CD4-positive, alpha-beta T cell (primary cell): Measurements from ENCODE around the gene SLC49A4. TPM values are rescaled to one million over a fixed set of nuclear protein-coding genes. Genes with fewer than 3 reads are reported as not detected.

Experiments used
- ATAC-seq: fragments of 200-7000 bp; cut with Tn5 transposase; one replicate; pipeline ENCODE4 v1.10.0; 2022; ENCODE audit warnings: mild to moderate bottlenecking; ENCODE audit not compliant: poor library complexity
- CTCF ChIA-PET: fragments of 350-600 bp; sonication (Branson Sonifier 250); formaldehyde crosslinking; loops from one replicate; lab custom pipeline; 2021; ENCODE audit warnings: antibody characterized with exemption, inconsistent platforms; lab: Charles Lee
- POLR2A ChIA-PET: fragments of 350-600 bp; sonication (Branson Sonifier 250); formaldehyde crosslinking; loops from one replicate; lab custom pipeline; 2021; ENCODE audit warnings: antibody characterized with exemption, inconsistent platforms; lab: Charles Lee
- DNase-seq, 14 experiments: peaks; one replicate each; pipeline ENCODE4 v3.0.0-alpha.2; 2013 to 2020; ENCODE audit warnings: mixed read lengths in 2 of 14
- H3K27ac ChIP-seq, 2 donors: one replicate each; pipeline versions ENCODE4 v1.5.1 to v1.7.0; 2013; ENCODE audit warnings: low read length in 2 of 2, low read depth in 1 of 2, mild to moderate bottlenecking in 1 of 2
- H3K27me3 ChIP-seq, 2 experiments: 1 replicate in 1 of 2; 2 replicates in 1 of 2; pipeline versions ENCODE4 v1.6.1 to v1.7.0; 2013; ENCODE audit warnings: low read length in 2 of 2, control low read depth in 1 of 2, mild to moderate bottlenecking in 1 of 2, moderate library complexity in 1 of 2; ENCODE audit not compliant: insufficient read depth in 2 of 2, control insufficient read depth in 1 of 2
- H3K36me3 ChIP-seq: one replicate; pipeline ENCODE4 v1.6.1; 2013; ENCODE audit warnings: low read length, control low read depth; ENCODE audit not compliant: insufficient read depth
- H3K4me1 ChIP-seq: one replicate; pipeline ENCODE4 v1.6.1; 2013; ENCODE audit warnings: low read length, control low read depth; ENCODE audit not compliant: insufficient read depth
- H3K4me3 ChIP-seq: one replicate; pipeline ENCODE4 v1.5.1; 2013; ENCODE audit warnings: mild to moderate bottlenecking, low read length, moderate library complexity
- H3K9me3 ChIP-seq, 2 experiments: 1 replicate in 1 of 2; 2 replicates in 1 of 2; pipeline versions ENCODE4 v1.6.1 to v1.7.0; 2013; ENCODE audit warnings: low read length in 2 of 2, mild to moderate bottlenecking in 2 of 2, control low read depth in 1 of 2, moderate library complexity in 1 of 2; ENCODE audit not compliant: control insufficient read depth in 1 of 2, insufficient read depth in 1 of 2
- H3K27ac Mint-ChIP-seq: one replicate; pipeline ENCODE4 v1.8.0; 2020; ENCODE audit warnings: mixed read lengths
- H3K27me3 Mint-ChIP-seq: one replicate; pipeline ENCODE4 v1.8.0; 2021; ENCODE audit warnings: mixed read lengths
- H3K36me3 Mint-ChIP-seq: one replicate; pipeline ENCODE4 v1.8.0; 2021; ENCODE audit warnings: low read depth, mixed read lengths
- H3K4me1 Mint-ChIP-seq: one replicate; pipeline ENCODE4 v1.8.0; 2021; ENCODE audit warnings: low read depth, mixed read lengths
- H3K4me3 Mint-ChIP-seq: one replicate; pipeline ENCODE4 v1.8.0; 2020; ENCODE audit warnings: mild to moderate bottlenecking, mixed read lengths
- H3K9me3 Mint-ChIP-seq: one replicate; pipeline ENCODE4 v1.8.0; 2020; ENCODE audit warnings: mixed read lengths
- CTCF ChIP-seq: fragments of 200-600 bp; IDR thresholded peaks from one replicate; pipeline ENCODE4 v1.8.0; 2022; ENCODE audit warnings: antibody characterized with exemption, mild to moderate bottlenecking
- intact Hi-C, 2 experiments: fragments of 100-400 bp; cut with DNase I in 1 of 2; cut with micrococcal nuclease in 1 of 2; formaldehyde crosslinking; loops; one replicate each; pipeline versions ENCODE4 v1.15.1 to v1.9.0; 2023 to 2025; cut with DNase I, micrococcal nuclease
- total RNA-seq, 174 experiments: library from RNA in 2 of 174; stranded (reverse) in 2 of 174; gene quantifications; one replicate each; pipeline ENCODE4 v1.2.3 and lab custom pipeline; 2021 to 2026

SLC49A4 gene
- total RNA-seq, 2 experiments from 2014 or later, result 4.7 to 5.1 TPM

GRCh38 chr3:122927726-122928125, 132.9 kb downstream of the SLC49A4 start:
- Histone ChIP-seq H3K27ac (no peak overlapping the region), H3K9me3 (no peaks in the 10 kb centered on the region), H3K4me1 (no peaks in the 10 kb centered on the region), H3K4me3 (no peak overlapping the region), H3K27me3 (peaks cover 7 to 8% of the 10 kb centered on the region in 2 experiments), H3K36me3 (no peaks in the 10 kb centered on the region)
- CTCF ChIA-PET, result no interaction called here
- Mint-ChIP-seq H3K27ac (no peak overlapping the region), H3K36me3 (no peaks in the 10 kb centered on the region), H3K27me3 (peaks cover 7% of the 10 kb centered on the region), H3K9me3 (no peaks in the 10 kb centered on the region), H3K4me1 (no peaks in the 10 kb centered on the region), H3K4me3 (no peak overlapping the region)
- no peak for TF ChIP-seq CTCF
- DNase-seq (no peak), ATAC-seq (no peak)
- intact Hi-C loops, result no loop called here
- POLR2A ChIA-PET, result no interaction called here

- ATAC-seq (no peak), DNase-seq (no peak)
- no peaks in the 10 kb centered on the region for H3K4me1 ChIP-seq
- no peak for TF ChIP-seq CTCF
- intact Hi-C loops, result no loop called here
- Mint-ChIP-seq H3K4me1 (no peaks in the 10 kb centered on the region), H3K27ac (no peak overlapping the region), H3K9me3 (no peaks in the 10 kb centered on the region), H3K4me3 (no peak overlapping the region), H3K36me3 (no peaks in the 10 kb centered on the region), H3K27me3 (peaks cover 7% of the 10 kb centered on the region)
- CTCF ChIA-PET, result no interaction called here
- H3K27ac ChIP-seq, result no peak overlapping the region
- H3K9me3 ChIP-seq, result no peaks in the 10 kb centered on the region
- peaks cover 0 to 1% of the 10 kb centered on the region in 2 experiments for H3K27me3 ChIP-seq
- H3K4me3 ChIP-seq, result no peak overlapping the region
- POLR2A ChIA-PET, result no interaction called here
- H3K36me3 ChIP-seq, result no peaks in the 10 kb centered on the region
These were observed 133.7 kb downstream of the SLC49A4 start for GRCh38 chr3:122928396-122929187.

GRCh38 chr3:122929188-122930062, 134.6 kb downstream of the SLC49A4 start:
- no peak for TF ChIP-seq CTCF
- Histone ChIP-seq H3K27me3 (no peaks in the 10 kb centered on the region), H3K4me3 (no peak overlapping the region), H3K4me1 (no peaks in the 10 kb centered on the region), H3K36me3 (no peaks in the 10 kb centered on the region), H3K27ac (no peak overlapping the region), H3K9me3 (no peaks in the 10 kb centered on the region)
- no peaks in the 10 kb centered on the region for H3K36me3 Mint-ChIP-seq
- intact Hi-C loops, result no loop called here
- H3K4me1 Mint-ChIP-seq, result no peaks in the 10 kb centered on the region
- no peak for ATAC-seq
- H3K27ac Mint-ChIP-seq, result no peak overlapping the region
- CTCF ChIA-PET, result no interaction called here
- H3K4me3 Mint-ChIP-seq, result no peak overlapping the region
- H3K9me3 Mint-ChIP-seq, result no peaks in the 10 kb centered on the region
- POLR2A ChIA-PET, result no interaction called here
- DNase-seq, result no peak
- peaks cover 7% of the 10 kb centered on the region for H3K27me3 Mint-ChIP-seq
